Mucosa of descending colon (tissue), 3 donors: ENCODE measurements around the gene TRDN. TPM values are rescaled to one million over a fixed set of nuclear protein-coding genes. Genes with fewer than 3 reads are reported as not detected.
"Not testable (repeated sequence)": the region's sequence is repeated elsewhere in the genome, so short reads cannot be mapped to it uniquely, and the experiment has no call there.

ENCODE experiments used
- ATAC-seq: fragments of 200-7000 bp; cut with Tn5 transposase; one replicate; pipeline ENCODE4 v1.9.1; 2020; ENCODE audit warnings: mild to moderate bottlenecking, moderate library complexity
- DNase-seq, 3 donors: peaks; one replicate each; pipeline ENCODE4 v3.0.0-alpha.2; 2020
- H3K36me3 ChIP-seq: fragments of 200-600 bp; one replicate; pipeline ENCODE4 v1.8.0; 2021; ENCODE audit warnings: low read depth, mild to moderate bottlenecking
- H3K4me1 ChIP-seq: fragments of 200-600 bp; one replicate; pipeline ENCODE4 v1.8.0; 2021; ENCODE audit warnings: low read depth, mild to moderate bottlenecking
- H3K4me3 ChIP-seq: fragments of 200-600 bp; one replicate; pipeline ENCODE4 v1.8.0; 2021; ENCODE audit warnings: mild to moderate bottlenecking
- H3K9me3 ChIP-seq: fragments of 200-600 bp; one replicate; pipeline ENCODE4 v1.8.0; 2021; ENCODE audit warnings: mild to moderate bottlenecking
- CTCF ChIP-seq: fragments of 200-600 bp; IDR thresholded peaks from one replicate; pipeline ENCODE4 v1.8.0; 2022; ENCODE audit warnings: antibody characterized with exemption, mild to moderate bottlenecking
- intact Hi-C, 2 donors: fragments of 100-400 bp; cut with DNase I in 1 of 2; cut with micrococcal nuclease in 1 of 2; formaldehyde crosslinking; loops; one replicate each; pipeline versions ENCODE4 v1.11.0 to v1.11.1; 2022; cut with DNase I, micrococcal nuclease
- total RNA-seq, 3 donors: library from RNA; stranded (reverse); fragmentation: NEBNext Ultra II Directional in 2 of 3; extraction: Animal tissue kit (Norgen Biotek cat#: 25700) in 2 of 3; gene quantifications; one replicate each; pipeline versions ENCODE4 v1.2.1 to v1.2.4, GENCODE V29; 2021 to 2023
- donor health status: DM: no; HTN: no; CAD: no; lungs with moderate emphysema.
- donor health status: DM: no; HTN: no; CAD: no.
- donor health status: DM: no; HTN: yes; CAD: no.

TRDN gene
- total RNA-seq, 3 donors from 2014 or later, result 0.12 to 0.51 TPM; not detected in 1

GRCh38 chr6:123316733-123317323, 319.9 kb downstream of the TRDN start:
- DNase-seq, result no peak
- H3K4me1 ChIP-seq, result no peaks in the 10 kb centered on the region
- TF ChIP-seq CTCF, result no peak
- no peaks in the 10 kb centered on the region for H3K9me3 ChIP-seq
- intact Hi-C loops, result loop anchor here in 1 of 2 donors (10.0 kb wide), 1 partner anchor 452 kb away; no protein-coding TSS in a partner anchor
- no peaks in the 10 kb centered on the region for H3K36me3 ChIP-seq
- ATAC-seq, result no peak
- peak overlapping the region; percentile 6 for H3K4me3 ChIP-seq

- H3K9me3 ChIP-seq, DNase-seq, H3K36me3 ChIP-seq, H3K4me3 ChIP-seq, ATAC-seq, H3K4me1 ChIP-seq: not testable (repeated sequence)
- intact Hi-C loops, result loop anchor here in 1 of 2 donors (10.0 kb wide), 1 partner anchor 450 kb away; no protein-coding TSS in a partner anchor
These were observed 322.3 kb downstream of the TRDN start for GRCh38 chr6:123314459-123314858.

- intact Hi-C loops, result no loop called here
- TF ChIP-seq CTCF, result no peak
- no peaks in the 10 kb centered on the region for H3K36me3 ChIP-seq
- no peaks in the 10 kb centered on the region for H3K9me3 ChIP-seq
- no peak overlapping the region for H3K4me3 ChIP-seq
- ATAC-seq (no peak), DNase-seq (no peak)
- no peaks in the 10 kb centered on the region for H3K4me1 ChIP-seq
These were observed 327.6 kb downstream of the TRDN start for GRCh38 chr6:123309130-123309529.

GRCh38 chr6:123306334-123306733, 330.4 kb downstream of the TRDN start:
- H3K4me3 ChIP-seq, result no peak overlapping the region
- H3K9me3 ChIP-seq, result no peaks in the 10 kb centered on the region
- no peaks in the 10 kb centered on the region for H3K4me1 ChIP-seq
- intact Hi-C loops, result no loop called here
- DNase-seq (no peak), ATAC-seq (no peak)
- TF ChIP-seq CTCF, result no peak
- no peaks in the 10 kb centered on the region for H3K36me3 ChIP-seq

GRCh38 chr6:123295672-123296071, 341.1 kb downstream of the TRDN start:
- no peaks in the 10 kb centered on the region for H3K9me3 ChIP-seq

GRCh38 chr6:123295181-123295580, 341.6 kb downstream of the TRDN start:
- TF ChIP-seq CTCF, result no peak
- DNase-seq (no peak), ATAC-seq (no peak)
- Histone ChIP-seq H3K36me3 (no peaks in the 10 kb centered on the region), H3K4me3 (no peak overlapping the region), H3K9me3 (no peaks in the 10 kb centered on the region), H3K4me1 (no peaks in the 10 kb centered on the region)
- intact Hi-C loops, result no loop called here

More at GRCh38 chr6:123295672-123296071, 341.1 kb downstream of the TRDN start:
- H3K4me1 ChIP-seq, result no peaks in the 10 kb centered on the region
- H3K4me3 ChIP-seq, result no peak overlapping the region
- no peak for TF ChIP-seq CTCF
- ATAC-seq (no peak), DNase-seq (no peak)
- H3K36me3 ChIP-seq, result no peaks in the 10 kb centered on the region
- intact Hi-C loops, result no loop called here
